ENCODE results near the gene MARK3.

The MARK3 gene

DNA sequence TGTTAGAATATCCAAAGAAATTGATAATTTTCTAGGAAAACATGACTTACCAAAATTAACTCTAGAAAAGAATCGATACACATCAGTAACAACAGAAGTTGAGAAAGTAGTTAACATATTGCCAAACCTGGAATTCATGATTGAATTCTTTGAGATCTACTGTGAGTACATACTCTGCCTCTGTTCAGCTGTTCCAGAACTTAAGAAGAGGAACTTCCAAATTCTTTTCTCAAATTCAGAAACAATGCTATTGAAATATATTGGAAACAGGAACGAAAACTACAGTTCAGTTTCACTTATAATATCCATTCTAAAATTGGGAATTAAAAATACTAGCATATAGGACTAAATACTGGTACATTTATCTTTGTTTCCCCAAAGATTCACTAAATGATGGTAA, 57.9 kb downstream of the MARK3 start:
- no peak for DNase-seq

DNA sequence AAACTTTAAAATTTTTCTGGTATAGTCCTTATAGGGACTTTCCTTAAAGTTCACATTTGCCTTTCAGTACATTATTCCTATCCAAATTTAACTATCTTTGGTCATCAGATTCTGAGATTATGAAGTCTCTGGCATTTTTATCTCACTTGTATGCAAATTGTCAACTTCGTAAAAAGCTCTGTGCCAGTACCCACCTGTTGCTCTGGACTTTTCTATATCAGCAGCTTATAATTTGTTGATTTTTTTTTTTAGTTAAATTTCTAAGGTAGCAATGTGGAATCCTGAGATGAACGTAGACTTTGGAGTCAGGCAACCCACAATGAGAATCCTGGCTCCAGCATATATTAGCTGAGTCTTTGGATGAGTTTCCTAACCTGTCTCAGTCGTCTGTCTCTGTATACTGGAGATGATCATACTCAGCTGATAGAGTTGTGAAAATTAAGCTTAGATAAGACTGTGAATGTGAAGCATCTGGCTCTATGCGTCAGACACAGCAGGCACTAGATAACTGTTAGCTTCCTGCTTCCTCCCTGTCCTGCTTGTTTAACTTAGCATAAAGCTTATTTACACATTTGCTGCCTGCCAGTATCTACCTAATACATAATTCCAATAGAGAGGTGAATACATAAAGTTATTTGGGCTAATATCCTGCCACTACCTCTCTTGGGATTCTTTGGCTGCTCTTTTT, 59.8 kb downstream of the MARK3 start:
- DNase-seq: peak; percentile 68

DNA sequence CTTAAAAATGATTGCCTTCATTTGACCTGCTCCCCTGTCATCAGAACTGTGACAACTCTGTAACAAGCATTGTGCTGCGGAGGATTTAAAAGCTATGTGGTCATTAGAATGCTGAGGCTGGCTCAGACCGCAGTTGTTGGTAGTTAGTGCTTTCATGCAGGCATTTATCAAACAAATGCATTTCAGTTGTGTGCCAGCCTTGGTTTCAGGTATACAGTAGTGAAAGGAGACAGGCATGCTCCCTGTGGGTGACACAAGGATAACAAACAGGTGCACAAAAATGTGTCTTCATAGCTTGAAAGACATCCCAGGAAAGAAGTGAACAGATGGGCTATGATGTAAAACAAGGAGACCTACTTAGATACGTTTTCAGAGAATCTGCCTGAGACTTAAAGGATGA, 60.6 kb downstream of the MARK3 start:
- no peak for DNase-seq

DNA sequence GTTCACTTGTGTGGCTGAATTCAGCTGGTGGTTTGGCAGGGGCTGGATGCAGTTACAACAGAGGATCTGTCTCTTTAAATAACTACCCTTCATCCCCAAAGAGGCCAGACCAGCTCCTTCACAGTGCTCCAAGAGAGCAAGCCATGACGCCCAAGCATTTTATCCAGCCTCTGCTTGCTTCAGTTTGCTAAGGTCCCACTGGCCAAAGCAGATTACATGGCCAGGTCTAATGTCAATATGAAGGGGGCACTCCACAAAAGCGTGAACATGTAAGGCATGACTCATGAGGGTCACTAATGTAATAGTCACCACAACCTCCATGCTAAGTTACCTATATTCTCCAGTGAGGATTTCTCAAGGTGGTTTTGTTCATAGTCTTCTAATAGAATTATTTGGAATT, 62.9 kb downstream of the MARK3 start:
- DNase-seq: peak; percentile 7

DNA sequence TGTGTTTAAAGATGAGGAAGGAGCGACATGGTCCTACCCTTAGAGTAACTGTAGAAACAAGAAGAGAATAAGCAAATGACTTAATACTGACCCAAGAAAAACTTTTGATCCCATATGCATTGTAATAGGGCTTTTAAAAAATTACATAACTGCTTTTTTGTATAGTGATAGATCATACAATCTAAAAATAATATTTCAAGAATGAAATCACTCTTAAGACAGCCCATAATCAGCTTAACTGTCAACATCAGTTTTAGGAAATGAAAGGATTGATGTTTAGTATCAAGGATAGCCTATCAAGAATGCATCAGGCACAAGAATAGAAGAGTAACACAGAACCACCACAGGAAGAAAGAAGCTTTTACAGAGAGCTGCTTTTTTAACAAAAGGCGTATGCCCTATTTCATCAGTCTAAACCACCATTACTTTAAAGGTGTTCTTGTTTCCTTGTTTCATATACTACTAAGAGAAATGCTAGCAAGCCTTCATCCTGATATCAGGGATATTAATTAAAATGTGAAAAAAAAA, 64.5 kb downstream of the MARK3 start:
- no peak for DNase-seq

DNA sequence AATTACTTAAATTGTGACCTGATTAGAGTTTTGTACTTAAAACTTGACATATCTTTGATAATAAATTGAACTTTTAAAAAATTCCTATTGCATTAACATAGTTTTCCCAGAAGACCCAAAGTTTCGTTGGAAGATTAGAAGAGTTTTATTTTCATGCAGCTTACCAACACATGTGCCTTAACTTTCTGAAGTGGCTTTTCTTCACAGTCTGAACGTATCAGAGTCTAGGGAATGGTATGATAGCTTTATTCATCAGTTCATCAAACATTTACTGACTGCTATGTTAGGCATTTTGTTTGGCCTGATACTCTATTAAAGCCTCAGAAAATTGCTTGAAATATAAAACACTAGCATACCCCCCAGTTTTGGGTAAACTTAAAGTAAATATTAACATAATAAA, 65.2 kb downstream of the MARK3 start:
- DNase-seq: no peak

DNA sequence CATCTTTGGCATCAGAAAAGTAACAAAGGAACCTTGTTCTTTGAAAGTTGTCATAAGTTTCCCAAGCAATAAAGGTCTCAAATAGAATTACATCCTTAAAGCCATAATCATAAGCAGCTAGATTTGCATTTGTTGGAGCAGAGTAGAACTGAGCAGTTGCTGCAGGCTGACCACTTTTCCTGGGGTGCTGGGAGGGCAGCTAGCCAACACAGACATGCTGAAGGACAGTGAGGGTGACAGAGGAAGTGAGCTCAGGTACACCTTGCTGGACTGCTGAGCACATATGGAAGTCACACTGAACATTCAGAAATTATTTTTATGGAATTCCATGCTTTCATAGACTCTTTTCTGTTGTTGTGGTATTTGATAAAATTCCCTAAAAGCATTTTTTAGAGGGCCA, 66.2 kb downstream of the MARK3 start:
- no peak for DNase-seq

DNA sequence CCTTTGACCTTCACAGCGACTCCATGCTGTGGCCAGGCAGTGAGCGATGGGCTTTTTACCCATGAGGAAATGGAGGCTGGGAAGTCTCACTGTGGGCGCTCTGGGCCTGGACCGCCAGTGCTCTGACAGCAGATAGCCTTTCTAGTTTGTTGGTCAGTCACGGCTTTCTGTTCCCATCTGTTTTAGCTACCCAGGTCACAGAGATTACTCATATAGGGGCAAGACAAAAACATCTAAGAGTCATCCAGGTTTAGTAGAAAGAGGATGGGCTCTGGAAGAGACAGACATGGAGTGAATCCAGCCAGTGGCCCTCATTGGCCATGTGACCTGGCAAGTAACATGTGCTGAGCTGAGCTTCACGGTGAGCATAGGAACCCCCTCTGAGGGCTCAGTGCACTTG, 68.6 kb downstream of the MARK3 start:
- DNase-seq: no peak

DNA sequence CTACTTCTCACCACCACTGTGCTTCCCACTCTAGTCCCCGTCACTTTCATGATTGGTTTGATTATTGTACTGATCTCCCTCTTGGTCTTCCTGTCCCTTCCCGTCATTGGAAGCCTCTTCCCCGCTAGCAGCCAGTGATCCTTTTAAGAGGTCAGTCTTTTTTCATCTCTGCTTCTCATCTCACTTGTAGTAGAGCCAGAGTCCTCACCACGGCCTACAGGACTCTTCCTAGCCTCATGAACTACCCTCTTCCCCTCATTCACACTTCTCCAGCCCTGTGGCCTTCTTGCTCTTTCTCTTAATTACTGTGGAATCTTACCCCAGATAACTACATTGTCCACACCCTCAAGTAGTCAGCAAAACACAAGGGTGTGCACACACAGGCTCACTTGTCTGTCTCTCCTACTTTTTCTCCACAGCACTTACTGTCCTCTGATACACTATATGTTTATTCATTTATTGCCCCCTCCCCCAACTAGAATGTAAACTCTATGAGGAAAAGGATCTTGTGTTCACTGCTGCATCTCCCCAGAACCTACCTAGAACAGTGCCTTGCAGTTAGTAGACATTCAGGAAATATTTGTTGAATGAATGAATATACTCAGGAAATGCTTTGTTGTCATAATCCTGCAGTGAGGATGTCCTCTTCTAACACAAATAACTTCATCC, 71.1 kb downstream of the MARK3 start:
- no peak for DNase-seq

DNA sequence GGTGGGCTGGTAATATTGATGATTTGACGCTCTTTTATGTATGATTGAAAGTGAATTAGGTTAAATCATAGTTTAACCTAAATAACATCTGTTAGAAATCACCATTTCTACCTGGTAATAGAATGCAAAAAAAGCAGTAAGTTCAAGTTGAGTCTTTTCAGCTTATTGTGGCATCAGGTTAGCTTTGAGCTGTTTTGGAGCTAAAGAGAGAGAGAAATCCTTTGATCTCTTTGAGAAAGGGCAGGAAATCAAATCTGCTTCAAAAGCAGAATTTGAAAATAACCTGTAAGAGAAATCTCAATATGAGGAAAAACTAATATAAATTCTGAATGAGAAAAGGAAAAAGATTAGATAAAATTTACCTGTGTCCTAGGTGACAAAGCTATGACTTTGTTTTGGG, 75.2 kb downstream of the MARK3 start:
- DNase-seq: no peak

DNA sequence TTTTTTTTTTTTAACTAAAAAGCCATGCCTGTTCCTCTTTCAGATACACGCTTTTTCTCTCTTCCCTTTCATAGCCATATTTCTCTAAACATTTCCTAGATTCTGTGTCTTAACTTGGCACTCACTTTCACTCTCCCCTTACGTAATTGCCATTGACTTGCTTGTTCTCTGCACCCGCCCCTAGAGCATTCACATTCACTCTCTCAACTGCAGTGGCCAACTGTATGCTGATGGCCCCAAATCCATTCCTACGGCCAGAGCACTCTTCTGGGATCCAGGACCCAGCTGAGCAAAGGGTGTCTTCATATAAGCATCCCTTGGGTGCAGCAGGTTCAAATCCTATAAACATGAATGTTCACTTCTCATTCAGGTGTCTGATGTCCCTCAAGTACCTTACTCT, 77.9 kb downstream of the MARK3 start:
- no peak for DNase-seq

DNA sequence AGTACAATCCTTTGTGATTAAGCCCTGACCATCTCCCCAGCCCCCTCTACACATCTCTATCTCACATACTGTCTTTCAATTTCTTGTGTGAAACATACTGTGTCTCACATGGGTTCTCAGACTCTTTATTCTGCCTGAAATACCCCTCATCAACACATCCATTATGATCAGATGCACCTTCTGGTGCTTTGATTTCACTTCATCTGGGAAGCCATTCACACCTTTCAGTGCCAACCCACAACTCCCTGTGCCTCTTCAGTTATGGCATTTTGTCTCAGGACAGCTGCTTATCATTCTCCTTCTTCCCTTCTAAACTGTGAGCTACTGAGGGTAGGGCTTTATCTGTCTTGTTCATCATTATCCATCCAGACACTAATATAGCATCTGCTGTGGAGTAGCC, 78.6 kb downstream of the MARK3 start:
- no peak for DNase-seq

DNA sequence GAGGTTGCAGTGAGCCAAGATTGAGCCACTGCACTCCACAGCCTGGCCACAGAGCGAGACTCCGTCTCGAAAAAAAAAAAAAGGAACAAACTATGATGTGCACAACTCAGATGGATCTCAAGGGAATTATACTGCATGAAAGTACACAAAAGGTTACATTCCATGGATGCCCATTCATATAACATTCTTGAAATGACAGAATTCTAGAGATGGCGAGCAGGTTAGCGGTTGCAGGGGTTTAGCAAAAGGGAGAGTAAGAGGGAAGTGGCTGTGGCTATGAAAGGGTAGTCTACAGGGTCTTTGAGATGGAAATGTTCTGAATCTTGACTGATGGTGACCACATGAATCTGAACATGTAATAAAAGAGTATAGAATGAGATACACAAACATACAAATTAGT, 87.7 kb downstream of the MARK3 start:
- DNase-seq: no peak

DNA sequence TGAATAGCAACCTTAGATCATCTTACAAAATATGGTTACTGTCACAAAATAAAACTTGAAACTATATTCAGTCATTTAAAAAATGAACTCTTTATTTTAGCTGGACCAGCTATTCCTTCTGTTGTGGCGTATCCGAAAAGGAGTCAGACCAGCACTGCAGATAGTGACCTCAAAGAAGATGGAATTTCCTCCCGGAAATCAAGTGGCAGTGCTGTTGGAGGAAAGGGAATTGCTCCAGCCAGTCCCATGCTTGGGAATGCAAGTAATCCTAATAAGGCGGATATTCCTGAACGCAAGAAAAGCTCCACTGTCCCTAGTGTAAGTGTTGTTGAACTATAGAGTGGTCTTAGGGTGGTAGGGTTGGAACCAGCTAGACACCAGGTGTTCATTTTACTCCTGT, 89.7 kb downstream of the MARK3 start:
- DNase-seq: no peak

DNA sequence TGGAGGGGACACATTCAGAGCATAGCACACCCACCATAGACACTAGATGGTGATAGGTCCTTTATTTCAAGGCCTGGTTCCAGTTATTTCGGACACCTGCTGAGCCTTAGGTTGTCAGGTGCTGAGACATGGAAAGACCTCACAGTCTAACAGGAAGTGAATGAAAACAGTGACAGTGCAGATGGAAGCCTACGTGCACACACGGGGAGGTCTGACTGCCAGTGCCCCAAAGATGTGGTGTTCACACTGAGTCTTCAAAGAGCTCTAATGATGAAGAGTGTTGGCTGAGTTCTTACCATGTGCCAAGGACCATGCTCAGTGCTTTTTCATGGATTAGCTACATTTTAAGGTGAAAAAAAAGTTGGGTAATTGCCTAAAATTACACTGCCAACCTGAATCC, 90.8 kb downstream of the MARK3 start:
- DNase-seq: no peak

DNA sequence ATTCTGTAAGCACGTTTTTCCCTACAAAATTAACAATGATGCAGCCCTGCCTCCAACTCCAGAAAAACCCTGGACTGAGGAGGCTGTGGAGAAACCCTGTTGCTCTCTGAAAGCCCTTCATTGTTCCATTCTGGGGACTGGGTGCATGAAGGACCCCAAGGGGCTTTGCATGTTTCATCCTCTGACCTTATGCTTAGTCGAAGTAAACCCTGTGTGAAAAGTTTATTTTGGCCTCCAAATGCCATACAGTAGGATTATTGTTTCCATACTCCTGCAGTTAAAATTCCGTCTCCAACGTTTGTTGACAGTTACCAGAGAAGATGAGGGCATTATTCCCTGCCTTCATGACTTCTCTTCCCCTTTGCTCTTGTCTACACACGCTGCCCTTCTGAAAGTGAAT, 91.4 kb downstream of the MARK3 start:
- DNase-seq: no peak

DNA sequence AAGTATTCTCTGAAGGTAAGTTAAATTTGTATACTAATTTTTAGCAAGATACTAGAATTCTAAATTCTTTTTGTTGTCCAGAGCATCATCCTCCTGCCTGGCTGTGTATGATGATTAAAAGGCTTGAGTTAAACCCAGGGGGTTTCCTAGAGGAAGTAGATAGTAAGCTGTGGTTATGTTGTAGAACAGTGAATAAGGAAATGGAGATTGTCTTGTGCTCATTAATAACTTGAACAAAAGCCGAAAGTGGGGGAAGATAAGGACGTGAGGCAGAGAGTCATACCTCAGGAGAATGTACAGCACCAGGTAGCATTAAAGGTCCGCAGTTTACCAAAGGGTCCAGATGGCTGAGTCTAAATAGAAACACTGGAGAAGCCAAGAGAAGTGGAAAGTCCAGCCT, 95.4 kb downstream of the MARK3 start:
- no peak for DNase-seq

DNA sequence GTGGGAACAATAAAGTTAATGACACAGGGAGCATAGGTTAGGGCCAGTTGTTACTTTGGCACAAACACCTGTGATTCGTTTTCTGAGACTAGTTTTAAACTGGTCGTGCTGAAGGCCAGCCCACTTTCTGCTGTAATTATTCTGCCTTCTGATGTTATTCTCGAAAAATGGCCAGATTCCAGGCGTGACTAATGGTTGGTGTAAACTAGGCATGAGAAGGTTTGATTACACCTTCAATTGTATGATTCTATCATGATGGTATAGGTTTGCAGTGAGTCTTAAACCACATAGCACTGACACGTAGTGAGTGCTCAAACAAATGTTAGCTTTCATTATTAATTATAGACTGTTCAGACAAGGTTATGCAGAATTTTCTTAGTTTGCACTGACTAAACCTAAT, 98.4 kb downstream of the MARK3 start:
- no peak for DNase-seq

DNA sequence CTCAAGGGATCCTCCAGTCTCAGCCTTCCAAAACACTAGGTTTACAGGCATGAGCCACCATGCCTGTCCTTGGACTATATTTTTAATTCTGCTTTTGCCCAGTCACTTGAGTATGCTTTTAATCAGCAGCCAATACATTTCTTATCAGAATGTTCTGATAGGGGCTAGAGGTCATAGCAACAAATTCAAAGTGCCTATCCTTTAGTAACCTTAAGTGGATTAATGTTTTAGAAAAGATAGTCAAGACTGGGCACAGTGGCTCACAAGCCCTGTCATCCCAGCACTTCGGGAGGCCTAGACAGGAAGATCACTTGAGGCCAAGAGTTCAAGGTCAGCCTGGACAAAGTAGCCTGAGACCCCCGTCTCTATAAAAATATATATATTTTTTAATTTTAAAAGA, 100.3 kb downstream of the MARK3 start:
- DNase-seq: no peak

DNA sequence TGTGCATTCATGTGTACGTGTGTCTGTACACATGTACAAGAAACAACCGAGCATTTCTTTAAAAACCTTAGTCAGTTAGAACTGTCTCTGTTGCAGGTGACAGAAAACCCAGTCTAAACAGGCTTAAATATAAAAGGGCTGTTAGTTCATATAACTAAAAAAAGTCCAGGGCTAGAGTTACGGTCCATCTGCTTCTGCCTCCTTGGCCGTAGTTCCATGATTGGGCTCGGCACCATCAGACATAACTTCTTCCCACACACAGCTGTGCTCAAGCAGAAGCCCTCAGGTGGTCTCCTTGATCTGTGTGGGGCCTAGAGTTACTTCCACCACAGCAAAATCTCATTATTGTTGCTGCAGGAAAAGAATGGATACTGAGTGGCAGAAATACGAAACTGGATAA, 102.9 kb downstream of the MARK3 start:
- no peak for DNase-seq

DNA sequence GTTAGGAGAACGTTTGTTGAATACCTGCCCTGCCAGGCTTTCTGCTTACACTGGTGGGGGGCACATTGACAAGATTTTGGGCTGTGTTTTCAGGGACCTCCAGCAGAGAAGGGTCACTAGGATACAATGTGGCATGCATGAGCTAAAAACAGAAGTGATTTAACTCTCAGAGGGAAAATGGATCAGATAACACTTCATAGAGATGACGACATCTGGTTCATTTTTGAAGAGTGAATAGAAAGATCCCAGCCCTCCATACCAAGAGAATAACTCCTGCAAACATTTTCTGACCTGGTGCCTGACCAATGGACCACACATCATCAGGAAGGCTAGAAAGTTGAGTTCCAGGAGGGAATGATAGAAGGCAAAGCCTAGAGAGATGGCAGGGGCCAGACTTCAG, 103.7 kb downstream of the MARK3 start:
- DNase-seq: no peak

DNA sequence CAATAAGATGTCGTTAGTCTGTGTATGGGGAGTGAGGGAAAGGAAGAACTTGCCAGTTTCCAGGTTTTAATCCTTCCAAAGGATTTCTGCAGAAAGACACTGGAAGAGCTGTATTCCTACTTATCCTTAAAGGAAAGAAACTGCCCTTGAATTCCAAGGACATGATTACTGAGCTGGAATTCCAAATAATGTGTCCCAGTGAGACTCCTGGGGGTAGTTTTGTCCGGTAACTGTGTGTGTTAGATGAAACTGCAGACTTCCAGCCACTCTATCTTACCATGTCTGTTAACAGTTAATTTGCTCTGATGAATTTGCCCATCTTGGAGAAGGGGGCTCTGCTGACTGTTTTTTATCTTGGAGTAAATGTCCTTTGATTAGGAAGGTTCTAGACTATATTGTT, 104.4 kb downstream of the MARK3 start:
- no peak for DNase-seq

DNA sequence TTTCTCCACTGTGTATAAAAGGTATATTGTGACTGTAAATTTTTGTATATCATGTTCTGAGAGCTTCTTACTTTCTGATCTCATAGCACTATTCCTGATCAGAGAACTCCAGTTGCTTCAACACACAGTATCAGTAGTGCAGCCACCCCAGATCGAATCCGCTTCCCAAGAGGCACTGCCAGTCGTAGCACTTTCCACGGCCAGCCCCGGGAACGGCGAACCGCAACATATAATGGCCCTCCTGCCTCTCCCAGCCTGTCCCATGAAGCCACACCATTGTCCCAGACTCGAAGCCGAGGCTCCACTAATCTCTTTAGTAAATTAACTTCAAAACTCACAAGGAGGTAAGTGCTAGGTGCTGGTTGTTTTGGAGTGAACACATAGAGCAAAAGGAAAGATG, 106.5 kb downstream of the MARK3 start:
- no peak for DNase-seq

DNA sequence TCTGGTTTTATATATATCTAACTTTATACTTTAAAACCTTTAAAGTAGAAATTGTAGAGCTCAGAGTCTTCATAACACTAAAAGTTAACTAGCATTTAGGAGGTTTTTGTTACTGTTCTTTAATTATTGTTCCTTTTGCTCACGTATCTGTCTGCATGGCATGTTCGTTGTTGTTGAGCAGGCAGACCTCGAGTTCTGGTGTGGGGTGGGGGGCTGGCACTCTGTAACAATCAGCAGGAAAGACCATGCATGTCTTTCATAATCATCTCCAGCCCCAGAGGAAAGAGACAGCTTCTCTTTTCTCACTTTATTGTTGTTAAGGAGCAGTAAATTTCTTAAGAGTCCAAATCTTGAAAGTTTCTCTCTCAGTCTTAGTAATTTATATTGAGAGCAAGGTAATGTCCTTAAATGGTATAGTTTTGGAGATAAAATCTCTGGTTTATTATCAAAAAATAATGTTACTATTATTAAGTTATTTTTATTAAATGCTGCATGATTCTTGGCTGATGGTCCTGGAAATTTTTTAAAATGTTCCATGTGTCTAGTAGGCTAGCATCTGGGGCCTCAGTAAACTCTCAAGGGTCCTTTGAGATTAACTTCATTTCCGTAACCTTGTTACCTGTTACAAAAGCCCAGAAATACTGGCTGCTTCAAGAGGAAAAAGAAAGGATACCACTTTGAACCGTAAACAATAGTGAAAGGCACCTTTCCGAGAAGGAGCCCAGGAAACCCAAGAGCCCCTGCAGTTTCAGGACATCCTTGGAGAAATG, 107.1 kb downstream of the MARK3 start:
- DNase-seq: no peak

Measured in DMS53 (cell line).